ELR (cell line): ENCODE results near the gene HEXIM2.
A peak's percentile ranks its signal among the peaks of the same experiment; 100 is the strongest.

ENCODE experiments used
- DNase-seq: peaks from one replicate; pipeline ENCODE4 v3.0.0-alpha.2; 2015; ENCODE audit warnings: low read depth

HEXIM2 gene

GRCh38 chr17:45127548-45128300, 34.0 kb upstream of the HEXIM2 start:
- DNase-seq = peak; percentile 61

DNA sequence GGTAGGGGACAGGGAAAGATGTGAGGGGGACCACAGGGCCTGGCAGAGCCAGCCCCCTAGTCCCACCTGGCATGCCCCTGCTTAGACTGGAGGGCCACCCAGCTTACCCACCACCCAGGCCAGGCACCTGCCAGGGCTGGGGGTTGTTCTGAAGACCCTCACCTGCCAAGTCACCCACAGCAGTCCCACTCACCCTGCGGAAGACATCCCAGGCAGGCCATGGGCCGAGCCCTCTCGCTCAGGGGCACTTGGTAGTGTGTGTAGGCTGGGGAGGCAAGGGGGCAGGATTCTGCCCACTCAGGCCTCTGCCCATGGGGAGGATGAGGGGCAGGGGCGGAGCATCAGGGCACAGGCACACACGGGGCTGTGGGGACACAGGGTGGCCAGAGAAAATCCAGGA, 33.3 kb upstream of the HEXIM2 start:
- DNase-seq = no peak

DNA sequence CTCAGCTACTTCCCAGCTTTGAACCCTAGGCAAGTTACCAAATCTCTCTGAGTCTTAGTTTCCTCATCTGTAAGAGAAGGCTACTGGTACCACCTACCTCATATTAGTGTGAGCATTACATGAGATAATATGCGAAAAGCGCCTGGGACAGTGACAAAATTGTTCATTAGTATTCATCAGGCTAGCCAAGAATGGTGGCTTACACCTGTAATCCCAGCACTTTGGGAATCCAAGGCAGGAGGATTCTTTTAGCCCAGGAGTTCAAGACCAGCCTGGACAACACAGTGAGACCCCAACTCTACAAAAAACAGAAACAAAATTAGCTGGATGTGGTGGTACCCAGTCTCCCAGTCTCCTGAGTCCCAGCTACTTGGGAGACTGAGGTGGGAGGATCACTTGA, 32.7 kb upstream of the HEXIM2 start:
- DNase-seq = no peak

DNA sequence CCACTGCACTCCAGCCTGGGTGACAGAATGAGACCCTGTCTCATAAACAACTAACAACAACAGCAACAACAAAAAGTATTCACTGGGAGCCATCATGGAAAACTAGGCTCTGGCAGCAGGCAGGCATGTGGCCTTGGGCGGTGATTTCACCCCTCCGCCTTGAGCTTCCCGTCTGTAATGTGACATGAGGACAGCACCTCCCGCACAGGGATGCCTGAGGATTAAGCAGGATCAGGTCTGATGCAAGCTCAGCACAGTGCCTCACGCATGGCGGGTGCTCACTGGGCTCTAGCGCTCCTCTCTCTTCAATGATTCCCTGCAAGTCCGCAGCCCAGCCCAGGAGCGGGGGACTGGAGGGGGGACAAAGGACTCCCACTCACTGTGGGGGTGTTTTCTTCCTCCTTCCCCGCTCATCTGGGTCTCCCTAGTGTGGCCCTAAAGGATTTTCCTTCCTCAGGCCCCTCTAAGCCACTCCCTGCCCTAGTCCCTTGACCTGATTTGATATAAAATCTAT, 32.2 kb upstream of the HEXIM2 start:
- no peak for DNase-seq

DNA sequence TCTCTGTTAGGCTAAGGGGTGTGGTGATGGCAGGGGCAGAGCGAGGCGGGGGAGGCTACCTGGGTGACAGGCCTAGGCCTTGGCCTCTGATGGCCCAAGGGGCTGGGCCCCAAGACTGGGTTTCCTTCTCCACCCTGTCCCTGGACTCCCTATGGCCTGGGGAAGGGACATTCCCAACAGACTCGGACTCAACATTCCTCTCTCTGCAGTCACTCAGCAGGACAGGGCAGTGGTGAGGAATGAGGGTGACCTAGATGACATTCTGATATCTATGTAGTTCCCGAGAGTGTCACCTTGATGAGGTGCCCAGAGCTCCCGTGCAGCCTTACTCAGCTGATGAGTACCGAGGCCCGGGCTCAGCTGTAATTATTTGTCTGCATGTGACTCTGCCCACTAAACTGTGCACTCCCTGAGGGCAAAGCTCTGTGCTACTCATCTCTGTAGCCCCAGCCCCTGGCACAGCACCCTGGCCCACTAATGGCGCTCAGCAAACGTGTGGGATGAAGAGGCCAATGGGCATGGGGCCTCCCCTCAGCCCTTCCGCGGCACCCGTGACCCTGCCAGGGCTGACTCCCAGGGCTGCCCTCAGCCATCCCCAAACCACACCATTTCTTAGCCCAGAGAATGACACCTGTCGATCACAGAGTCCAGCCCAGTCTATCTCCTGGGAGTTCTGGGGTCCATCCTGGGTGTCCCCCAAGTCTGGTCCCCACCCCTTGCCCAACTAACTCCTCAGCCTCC, 31.6 kb upstream of the HEXIM2 start:
- DNase-seq = peak; percentile 64

GRCh38 chr17:45130681-45131615, 30.7 kb upstream of the HEXIM2 start:
- no peak for DNase-seq

DNA sequence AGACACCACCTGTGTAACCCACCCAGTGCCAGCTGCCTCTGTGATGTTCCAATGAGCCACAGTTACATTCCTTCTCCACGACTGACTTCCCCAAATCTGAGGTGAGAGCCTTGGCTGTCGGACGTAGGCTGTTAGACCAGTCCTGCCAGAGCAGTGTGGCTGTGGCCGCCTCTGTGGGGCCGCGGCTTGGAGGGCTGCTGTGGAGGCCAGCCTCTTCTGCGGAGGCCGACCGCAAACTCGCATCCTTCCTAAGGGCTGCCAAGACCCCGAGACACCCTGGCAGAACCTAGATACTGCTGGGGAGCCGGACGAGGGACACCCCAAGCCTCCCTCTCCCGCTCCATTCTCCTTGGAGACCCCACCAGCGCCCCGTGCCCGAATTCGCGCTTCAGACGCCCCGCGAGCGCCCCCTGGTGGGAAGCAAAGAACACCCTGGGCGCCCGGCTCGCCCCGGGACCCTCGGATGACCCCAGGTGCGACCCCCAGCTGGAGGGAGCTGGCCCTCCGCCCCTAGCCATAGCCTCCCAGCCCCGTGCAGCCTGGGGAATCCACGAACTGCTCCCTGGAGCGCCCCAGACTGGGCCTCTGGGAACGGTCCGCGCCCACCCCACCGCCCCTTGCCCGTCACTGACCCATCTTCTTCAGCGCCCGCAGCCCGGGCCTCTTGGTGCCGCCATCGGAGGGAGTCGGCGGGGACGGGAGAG, 29.9 kb upstream of the HEXIM2 start:
- peak; percentile 59 for DNase-seq

DNA sequence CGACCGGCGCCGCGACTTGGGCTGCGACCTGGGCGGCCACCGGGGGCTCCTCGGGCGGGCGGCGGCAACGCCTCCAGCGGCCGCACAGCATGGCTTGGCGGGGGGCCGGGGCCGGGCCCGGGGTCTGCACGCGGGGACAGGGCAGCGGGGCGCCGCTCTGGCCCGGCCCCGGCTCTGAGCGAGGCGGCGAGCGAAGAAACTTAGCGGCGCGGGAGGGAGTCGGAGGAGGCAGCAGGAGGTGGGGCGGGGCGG, 29.4 kb upstream of the HEXIM2 start, which contains the start of gene PLCD3:
TSS of gene PLCD3 (minus strand) at position 196 of the 252 bp plus-strand sequence. CDS start at position 91, 105 bp downstream.
- DNase-seq = no peak

DNA sequence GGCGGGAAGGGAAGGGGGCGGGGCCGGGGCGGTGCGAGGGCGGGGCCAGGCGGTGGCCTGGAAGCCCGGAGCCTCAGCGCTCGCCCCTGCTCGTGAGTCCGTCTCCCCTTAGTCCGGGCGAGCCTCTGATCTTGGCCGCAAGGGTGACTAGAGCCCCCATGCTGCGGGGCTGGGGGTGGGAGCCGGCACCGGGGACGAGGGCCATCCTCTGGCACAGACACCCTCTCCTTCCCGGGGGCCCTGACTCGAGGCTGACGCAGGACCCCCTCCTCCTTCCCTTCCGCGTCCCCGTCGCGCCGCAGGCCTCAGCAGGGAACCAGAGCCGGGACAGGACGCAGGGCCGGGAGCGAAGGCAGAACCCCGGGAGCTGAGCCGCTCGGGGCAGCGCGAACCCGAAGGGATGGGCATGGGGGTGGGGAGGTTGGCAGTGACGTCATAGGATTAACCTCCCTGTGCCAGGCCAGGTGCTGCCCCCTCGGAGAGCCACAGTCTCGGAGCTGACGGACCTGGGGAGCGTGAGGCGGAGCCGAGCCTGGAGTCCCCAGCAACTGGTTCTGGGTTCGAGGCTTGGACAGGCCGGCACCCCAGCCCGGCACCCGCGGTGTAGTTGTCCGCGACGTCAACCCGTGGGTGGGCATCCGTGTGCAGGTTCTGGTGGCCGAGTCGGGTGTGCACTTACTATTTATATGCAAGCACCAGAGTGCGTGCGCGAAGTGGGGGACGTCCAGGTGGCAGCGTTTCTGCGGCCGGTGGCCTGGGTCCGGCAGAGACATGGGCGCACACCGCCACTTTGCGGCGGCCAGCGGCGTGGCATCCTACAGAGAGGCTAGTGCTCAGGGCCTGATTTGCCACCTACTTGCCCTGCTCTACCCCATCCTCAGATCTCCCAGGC, 28.9 kb upstream of the HEXIM2 start:
- peak; percentile 91 for DNase-seq

DNA sequence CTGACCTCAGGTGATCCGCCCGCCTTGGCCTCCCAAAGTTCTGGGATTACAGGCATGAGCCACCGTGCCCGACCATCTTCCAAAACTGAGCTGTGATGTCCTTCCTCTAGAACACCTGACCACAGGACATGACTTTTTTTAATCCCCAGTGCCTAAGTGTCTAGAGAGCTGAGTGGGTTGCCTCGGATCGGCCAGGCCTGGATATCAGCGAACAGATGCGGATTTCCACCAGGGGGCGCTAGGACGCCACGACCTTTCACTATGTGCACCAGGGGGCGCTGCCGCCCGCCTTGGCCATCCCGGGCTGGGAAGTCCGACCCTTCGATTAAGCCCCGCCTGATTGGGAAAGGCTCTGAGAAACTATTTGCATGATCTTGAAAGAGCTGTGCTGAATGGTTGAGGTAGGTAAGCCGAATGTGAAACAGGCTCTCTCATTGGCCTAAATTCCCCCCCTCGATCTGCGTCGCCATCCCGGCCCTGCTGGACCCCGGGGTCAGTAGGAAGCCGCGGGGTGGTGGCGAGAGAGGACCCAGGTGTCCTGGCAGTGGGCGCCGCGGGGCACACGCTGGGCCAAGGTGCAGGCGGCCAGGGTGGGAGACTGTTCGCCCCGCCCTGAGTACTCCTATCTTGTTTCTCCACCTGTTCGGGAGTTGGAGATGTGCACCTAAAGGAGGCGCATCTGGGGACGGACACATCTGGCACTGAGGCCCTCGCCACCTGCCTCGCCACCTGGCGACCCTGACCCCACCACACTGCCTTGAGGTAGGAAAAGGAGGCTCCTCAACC, 26.3 kb upstream of the HEXIM2 start, which contains the start of gene ACBD4:
TSS of gene ACBD4 (plus strand) at position 496 of the 786 bp plus-strand sequence. CDS start 458 bp downstream, outside the sequence.
- DNase-seq = peak; percentile 100

DNA sequence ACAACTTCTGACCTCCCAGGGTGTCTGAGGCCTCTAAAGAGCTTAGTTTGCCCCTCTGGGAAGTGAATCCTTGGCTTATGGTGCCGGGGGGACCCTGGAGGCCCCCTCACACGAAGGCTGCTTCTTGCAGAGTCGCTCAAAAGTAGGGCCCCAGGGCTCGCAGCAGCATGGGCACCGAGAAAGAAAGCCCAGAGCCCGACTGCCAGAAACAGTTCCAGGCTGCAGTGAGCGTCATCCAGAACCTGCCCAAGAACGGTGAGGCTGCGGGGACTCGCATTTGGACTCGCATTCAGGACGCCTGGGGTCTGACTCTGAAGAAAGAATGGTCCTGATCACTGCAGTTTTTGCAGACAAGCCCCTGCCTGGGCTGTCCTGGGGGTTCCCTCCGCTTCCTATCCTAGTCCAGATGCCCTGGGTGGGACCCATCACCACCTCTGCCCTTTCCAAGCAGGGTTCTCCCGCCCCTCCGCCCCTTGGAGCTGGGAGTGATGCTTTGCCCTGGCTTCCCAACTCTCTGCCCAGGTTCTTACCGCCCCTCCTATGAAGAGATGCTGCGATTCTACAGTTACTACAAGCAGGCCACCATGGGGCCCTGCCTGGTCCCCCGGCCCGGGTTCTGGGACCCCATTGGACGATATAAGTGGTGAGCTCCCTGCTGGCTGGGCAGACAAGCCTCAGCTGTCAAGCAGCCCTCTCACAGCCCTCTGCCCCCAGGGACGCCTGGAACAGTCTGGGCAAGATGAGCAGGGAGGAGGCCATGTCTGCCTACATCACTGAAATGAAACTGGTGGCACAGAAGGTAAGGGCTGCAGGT, 25.5 kb upstream of the HEXIM2 start:
- peak; percentile 38 for DNase-seq

GRCh38 chr17:45136846-45137560, 24.7 kb upstream of the HEXIM2 start:
- no peak for DNase-seq

GRCh38 chr17:45137561-45138305, 23.9 kb upstream of the HEXIM2 start:
- no peak for DNase-seq

GRCh38 chr17:45138911-45139532, 22.7 kb upstream of the HEXIM2 start:
- no peak for DNase-seq

GRCh38 chr17:45139533-45139920, 22.1 kb upstream of the HEXIM2 start:
- DNase-seq = no peak

GRCh38 chr17:45143094-45143670, 18.5 kb upstream of the HEXIM2 start:
- DNase-seq = no peak

GRCh38 chr17:45143767-45144198, 17.9 kb upstream of the HEXIM2 start:
- peak; percentile 66 for DNase-seq
